ENCODE data around the gene HECW1.

DNA sequence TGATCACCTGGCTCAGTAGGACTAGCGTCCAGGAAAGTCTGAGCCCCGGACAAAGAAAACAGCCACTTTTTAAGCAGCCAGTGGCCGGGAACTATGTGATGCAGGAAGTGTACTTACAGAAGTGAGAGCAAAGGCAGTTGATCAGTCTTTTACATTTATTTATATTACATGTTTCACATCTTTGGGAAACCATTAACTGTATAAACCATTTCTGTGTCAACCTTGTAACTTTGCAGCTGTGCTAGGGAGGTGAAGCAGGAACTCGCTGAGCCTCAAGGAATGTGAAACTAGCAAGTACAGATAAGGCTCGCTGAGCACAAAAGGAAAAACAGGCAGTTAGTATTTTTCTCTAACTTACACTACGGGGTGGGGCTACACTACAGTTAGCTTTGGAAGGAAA is 39.9 kb upstream of the HECW1 start:
- no peak for TF ChIP-seq ZNF280D (tag by site-specific recombination; IDR thresholded peaks at IDR 0.05)
- no peak for TF ChIP-seq CTCF (tag by site-specific recombination; IDR thresholded peaks at IDR 0.05)
- no peak for TF ChIP-seq ZNF707 (tag by site-specific recombination; IDR thresholded peaks at IDR 0.05)
- TF ChIP-seq GFI1B (tag by site-specific recombination; IDR thresholded peaks at IDR 0.05), result no peak
- TF ChIP-seq ZNF560 (tag by site-specific recombination; IDR thresholded peaks at IDR 0.05; ENCODE audit: borderline replicate concordance), result no peak
- no peak for TF ChIP-seq ZNF785 (tag by site-specific recombination; IDR thresholded peaks at IDR 0.05)
- no peak for TF ChIP-seq PRDM4 (tag by site-specific recombination; IDR thresholded peaks at IDR 0.05)
- no peak for TF ChIP-seq ZFP3 (tag by site-specific recombination; IDR thresholded peaks at IDR 0.05; ENCODE audit: low read depth)
- TF ChIP-seq ZNF658 (tag by site-specific recombination; IDR thresholded peaks at IDR 0.05), result no peak
